Erythroblast (primary cell): ENCODE data around the gene KRTAP21-2.
"Not testable (repeated sequence)": the region's sequence is repeated elsewhere in the genome, so short reads cannot be mapped to it uniquely, and the experiment has no call there.

Source experiments
- DNase-seq, 2 experiments: peaks; one replicate each; lab custom pipeline; 2025; lab: John Stamatoyannopoulos, UW
- GATA1 ChIP-seq: IDR thresholded peaks from 2 replicates; pipeline ENCODE4 v1.6.1; 2011; ENCODE audit warnings: low read depth, mild to moderate bottlenecking, control low read depth, low read length, moderate library complexity
- POLR2A ChIP-seq: IDR thresholded peaks from 2 replicates; pipeline ENCODE4 v1.6.1; 2011; ENCODE audit warnings: mild to moderate bottlenecking, low read length

KRTAP21-2 gene

GRCh38 chr21:30747159-30747558 is at the start of gene KRTAP21-2:
KRTAP21-2 (minus strand) TSS chr21:30747259; CDS start chr21:30747202, 57 bp downstream.
- DNase-seq: no peak
- no peak for TF ChIP-seq GATA1
- TF ChIP-seq POLR2A: no peak

DNA sequence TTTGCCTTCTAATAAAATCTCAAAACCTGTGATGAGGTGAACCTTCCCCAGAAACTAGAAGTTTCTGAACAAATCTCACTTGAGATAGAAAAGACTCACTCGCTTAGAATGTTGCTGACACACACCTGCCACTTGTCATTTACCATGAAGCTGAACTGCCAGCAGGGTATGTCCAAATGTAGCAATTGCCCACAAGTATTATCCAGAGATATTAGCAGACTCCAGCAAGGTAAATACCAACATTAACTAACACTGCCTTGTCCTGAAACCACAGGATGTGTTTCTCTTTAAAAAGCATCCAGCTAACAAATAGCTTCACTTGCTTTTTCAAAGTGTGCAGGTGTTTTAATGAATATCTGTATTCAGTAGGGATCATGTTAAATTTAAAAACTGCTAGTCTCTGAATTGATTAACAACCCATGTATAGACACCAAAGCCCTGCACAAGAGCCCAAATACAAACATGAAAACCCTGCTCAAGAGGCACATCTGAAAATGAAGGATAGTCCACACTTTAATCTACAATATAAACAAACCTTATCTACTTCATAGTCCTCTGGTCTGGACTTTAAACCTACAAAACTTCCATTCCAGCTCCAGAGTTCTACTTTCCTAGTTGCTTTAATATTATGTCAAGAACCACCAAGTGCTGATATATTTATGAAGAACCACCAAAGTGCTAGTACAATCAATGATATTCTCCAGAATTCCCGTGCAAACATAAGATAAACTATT is 46.7 kb upstream of the KRTAP21-2 start:
- no peak for DNase-seq
- no peak for TF ChIP-seq GATA1
- no peak for TF ChIP-seq POLR2A

GRCh38 chr21:30779249-30779648 is 32.2 kb upstream of the KRTAP21-2 start:
- no peak for DNase-seq

DNA sequence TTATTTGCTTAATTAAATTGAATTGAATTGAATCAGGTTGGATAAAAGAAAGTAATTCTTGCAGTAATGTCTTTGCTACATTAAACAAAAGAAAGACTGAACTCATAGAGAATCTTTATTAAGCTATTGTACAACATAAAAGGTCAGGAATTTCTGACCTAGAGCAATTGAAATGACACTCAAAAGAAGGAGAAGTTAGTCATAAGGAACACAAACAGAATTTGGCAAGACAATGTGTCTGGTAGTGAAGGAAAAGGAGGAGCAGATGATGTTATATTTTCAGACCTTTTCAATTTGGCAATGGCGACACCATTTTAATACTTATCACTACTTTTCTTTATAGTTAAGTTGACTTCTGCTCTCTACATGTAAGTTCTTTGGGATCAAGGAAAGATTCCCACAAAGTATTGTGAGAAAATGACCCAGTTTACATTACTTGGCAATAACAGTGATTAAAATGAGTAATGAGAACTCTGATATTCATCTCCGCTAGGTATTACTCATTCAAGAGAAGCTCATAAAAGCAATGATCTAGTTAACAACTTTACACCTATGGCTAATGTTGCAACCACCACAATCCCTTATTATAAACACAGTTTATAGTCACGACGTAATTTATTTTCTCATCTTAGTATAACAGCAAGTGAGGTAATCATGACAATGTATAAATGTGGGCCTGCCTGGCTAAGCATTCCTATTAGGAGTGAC is 22.8 kb upstream of the KRTAP21-2 start:
- TF ChIP-seq GATA1 (no peak), POLR2A (no peak)
- DNase-seq: no peak

More at GRCh38 chr21:30779249-30779648, 32.2 kb upstream of the KRTAP21-2 start:
- TF ChIP-seq POLR2A (no peak), GATA1 (no peak)

DNA sequence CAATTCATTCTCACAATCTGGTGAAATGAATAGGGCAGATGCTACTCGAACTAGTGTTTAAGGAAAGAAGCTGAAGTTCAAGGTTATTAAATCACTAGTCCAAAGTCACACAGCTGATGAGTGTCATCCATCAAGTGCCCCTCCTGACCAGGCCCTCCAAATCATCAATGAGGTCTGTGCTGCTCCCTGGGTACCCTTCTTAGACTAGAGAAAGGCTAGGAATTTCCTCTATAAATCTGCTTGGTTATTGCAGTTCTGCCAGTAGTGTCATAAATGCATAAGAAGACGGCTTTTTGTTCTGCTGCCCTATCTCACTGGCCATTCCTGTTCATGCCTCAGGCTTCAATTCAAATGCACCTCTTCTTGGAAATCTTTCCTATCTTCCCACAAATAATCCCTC is 13.7 kb upstream of the KRTAP21-2 start:
- TF ChIP-seq POLR2A (no peak), GATA1 (no peak)
- DNase-seq: no peak

DNA sequence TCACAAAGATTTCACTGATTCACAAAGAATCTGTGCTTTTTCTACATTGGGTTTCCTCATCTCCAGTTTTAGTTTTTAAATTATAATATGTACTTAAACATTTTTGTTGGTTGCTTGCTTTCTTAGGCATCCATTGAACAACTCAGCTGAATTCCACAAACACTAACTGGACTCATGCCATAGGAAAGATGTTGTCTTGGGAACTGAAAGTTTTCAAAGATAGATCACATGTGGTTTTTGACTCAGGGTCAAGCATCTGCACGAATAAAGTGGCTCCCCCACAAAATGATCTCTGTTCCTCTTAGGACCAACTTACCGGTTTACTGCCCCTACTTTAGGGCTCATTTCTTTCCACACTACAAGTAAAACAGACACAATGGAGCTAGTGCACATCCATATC is 11.2 kb upstream of the KRTAP21-2 start:
- TF ChIP-seq GATA1 (no peak), POLR2A (no peak)
- DNase-seq: no peak

DNA sequence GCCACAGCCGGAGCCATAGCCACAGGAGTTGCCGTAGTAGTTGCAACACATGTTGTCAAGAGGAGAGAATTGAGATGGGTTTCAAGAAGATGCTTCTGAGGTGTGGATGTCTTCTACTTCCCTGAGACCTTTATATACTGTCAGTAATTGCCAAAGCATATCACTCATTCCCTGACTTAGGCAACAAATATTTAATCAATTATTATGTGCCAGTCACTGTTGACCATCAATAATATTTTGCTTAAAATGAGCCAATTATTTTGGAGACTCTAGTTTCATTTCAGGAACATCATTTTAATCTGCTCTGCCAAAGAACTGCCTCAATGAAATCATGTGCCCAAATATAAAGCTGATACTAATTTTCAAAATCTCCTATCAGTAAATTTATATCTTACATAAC is 8.3 kb upstream of the KRTAP21-2 start, which contains the start of gene KRTAP21-1:
Gene KRTAP21-1 (minus strand): TSS at position 101 of the 400 bp plus-strand sequence. CDS start 50 bp downstream, at position 51.
- DNase-seq: not testable (repeated sequence)

GRCh38 chr21:30740462-30740861 is 6.6 kb downstream of the KRTAP21-2 start:
- TF ChIP-seq GATA1 (no peak), POLR2A (no peak)
- DNase-seq: no peak

GRCh38 chr21:30733026-30733425 is 14.0 kb downstream of the KRTAP21-2 start:
- no peak for DNase-seq
- no peak for TF ChIP-seq POLR2A
- TF ChIP-seq GATA1: no peak

- no peak for DNase-seq
- TF ChIP-seq POLR2A (no peak), GATA1 (no peak)
These were observed 20.3 kb downstream of the KRTAP21-2 start for GRCh38 chr21:30726726-30727125.

- TF ChIP-seq GATA1: no peak
- DNase-seq: no peak
These were observed 27.7 kb downstream of the KRTAP21-2 start for GRCh38 chr21:30719401-30719800.

DNA sequence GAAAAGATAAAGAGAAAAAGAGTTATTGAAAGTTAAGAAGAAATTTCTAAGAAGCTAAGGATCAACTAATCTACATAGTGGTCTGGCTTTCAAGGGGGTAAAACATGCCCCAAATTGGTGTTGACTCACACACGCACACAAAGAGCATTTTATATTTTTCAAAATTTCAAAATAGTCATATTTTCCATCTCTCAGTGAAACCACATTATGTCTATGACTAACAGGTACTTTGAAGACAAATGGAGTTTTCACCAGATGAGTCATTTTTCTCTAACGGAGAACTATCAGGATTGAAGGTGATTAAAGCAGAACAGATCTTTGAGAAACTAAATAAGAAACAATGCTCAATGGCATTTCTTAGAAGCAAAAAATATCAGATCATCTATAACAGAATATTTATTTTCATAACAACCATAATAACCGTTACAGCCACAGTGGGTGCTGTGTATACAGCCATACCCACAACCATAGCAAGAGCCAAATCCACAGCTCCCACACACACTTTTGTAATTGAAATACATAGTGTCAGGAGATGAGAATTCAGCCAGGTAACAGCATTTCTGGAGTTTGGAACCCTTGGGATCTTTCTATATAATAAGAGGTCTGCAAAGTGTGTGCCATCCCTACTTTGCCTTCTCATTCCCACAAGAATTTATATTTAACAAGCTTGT is 28.7 kb downstream of the KRTAP21-2 start, which contains the start of gene KRTAP21-3:
Gene KRTAP21-3 (minus strand): TSS at position 539 of the 671 bp plus-strand sequence. CDS start 18 bp downstream, at position 521.
- DNase-seq: no peak
- no peak for TF ChIP-seq POLR2A
- TF ChIP-seq GATA1: no peak

- no peak for TF ChIP-seq GATA1
- no peak for TF ChIP-seq POLR2A
- no peak for DNase-seq
These were observed 30.0 kb downstream of the KRTAP21-2 start for GRCh38 chr21:30717105-30717504.

DNA sequence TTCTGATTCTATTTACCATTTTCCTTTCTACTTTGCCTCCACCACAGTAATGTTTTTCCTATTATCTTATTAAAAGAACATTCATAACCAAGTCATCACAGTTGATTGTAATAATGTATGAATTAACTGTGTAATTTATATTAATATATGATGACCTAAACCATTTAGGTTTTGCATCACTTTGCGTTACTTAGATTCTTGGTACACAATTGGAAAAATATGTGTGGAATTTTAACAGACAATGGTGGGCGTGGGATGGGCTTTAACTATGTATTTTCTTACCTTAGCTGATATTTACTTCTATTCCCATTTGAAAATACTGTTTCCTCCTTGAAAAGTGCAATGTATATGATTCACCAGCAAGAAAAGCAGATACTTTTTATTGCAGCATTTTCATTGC is 32.1 kb downstream of the KRTAP21-2 start:
- DNase-seq: no peak
- no peak for TF ChIP-seq POLR2A
- TF ChIP-seq GATA1: no peak
